ENCODE results near the gene SALL1.

SALL1 gene

DNA sequence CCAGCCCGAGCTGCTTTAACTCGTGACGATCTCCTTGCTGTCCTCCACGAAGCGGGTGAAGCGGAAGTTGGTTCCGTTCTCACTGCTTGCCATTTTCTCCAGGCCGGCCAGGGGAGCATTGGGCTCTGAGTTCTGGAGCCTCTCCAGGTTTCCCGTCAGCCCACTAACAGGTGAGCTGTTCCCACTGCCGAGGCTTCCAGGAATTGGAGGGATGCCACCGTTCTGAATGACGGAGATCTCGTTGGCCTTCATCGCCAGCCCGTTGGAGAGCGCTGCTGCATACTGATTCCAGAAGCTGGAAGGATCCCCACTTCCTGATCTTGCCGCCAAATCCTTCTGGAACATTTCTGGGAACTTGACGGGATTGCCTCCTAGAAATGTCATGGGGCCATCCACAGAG is 14.0 kb downstream of the SALL1 start:
- DNase-seq (ENCODE audit: insufficient read length, low spot score) (no peak), FAIRE-seq (no peak)
- TF ChIP-seq TAF1 (IDR thresholded peaks at IDR 0.05; ENCODE audit: low read depth, low read length): no peak
- TF ChIP-seq SPI1 (IDR thresholded peaks at IDR 0.05; ENCODE audit: low read depth, low read length): no peak
- no peak for TF ChIP-seq PAX5 (IDR thresholded peaks at IDR 0.05; ENCODE audit: insufficient read depth, low read length, severe bottlenecking)
- TF ChIP-seq POLR2A (IDR thresholded peaks at IDR 0.05; ENCODE audit: low read depth, low read length): no peak
- TF ChIP-seq POU2F2 (IDR thresholded peaks at IDR 0.05; ENCODE audit: low read depth, low read length): no peak
- TF ChIP-seq POLR2AphosphoS5 (IDR thresholded peaks at IDR 0.05; ENCODE audit: low read depth, low read length): no peak

- DNase-seq (ENCODE audit: insufficient read length, low spot score) (no peak), FAIRE-seq (no peak)
- TF ChIP-seq POLR2A (IDR thresholded peaks at IDR 0.05; ENCODE audit: low read depth, low read length) (no peak), SPI1 (IDR thresholded peaks at IDR 0.05; ENCODE audit: low read depth, low read length) (no peak), POU2F2 (IDR thresholded peaks at IDR 0.05; ENCODE audit: low read depth, low read length) (no peak), PAX5 (IDR thresholded peaks at IDR 0.05; ENCODE audit: insufficient read depth, low read length, severe bottlenecking) (no peak), POLR2AphosphoS5 (IDR thresholded peaks at IDR 0.05; ENCODE audit: low read depth, low read length) (no peak), TAF1 (IDR thresholded peaks at IDR 0.05; ENCODE audit: low read depth, low read length) (no peak)
Measured at GRCh38 chr16:51134876-51135275, 16.2 kb downstream of the SALL1 start.

DNA sequence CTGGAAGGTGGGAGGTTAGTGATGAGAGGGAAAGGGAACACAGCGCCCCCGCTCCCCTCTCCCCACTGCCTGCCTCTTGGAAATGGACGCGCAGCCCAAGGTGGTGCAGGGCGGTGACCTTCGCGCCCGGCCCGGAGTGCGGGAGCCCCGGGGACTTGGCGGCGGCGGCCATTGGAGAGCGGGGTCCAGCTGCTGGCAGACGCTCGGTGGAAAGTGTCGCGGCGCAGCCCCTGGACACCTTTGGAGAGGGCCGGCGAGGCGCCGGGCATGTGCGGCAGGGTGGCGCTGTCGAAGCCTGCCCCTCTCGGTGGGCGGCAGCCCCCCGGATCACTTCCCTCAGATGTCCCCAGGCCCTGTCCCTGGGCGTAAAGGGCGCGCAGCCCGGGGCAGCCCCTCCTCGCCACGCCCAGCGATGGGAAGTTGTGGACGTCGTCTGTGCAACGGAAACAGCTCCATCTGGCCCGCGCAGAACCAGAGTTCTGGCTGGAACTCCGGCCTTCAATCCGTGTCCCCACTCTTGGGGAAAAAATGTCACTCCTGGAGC is 16.7 kb downstream of the SALL1 start:
- no peak for TF ChIP-seq TAF1 (IDR thresholded peaks at IDR 0.05; ENCODE audit: low read depth, low read length)
- TF ChIP-seq POLR2AphosphoS5 (IDR thresholded peaks at IDR 0.05; ENCODE audit: low read depth, low read length): no peak
- no peak for TF ChIP-seq PAX5 (IDR thresholded peaks at IDR 0.05; ENCODE audit: insufficient read depth, low read length, severe bottlenecking)
- no peak for TF ChIP-seq POLR2A (IDR thresholded peaks at IDR 0.05; ENCODE audit: low read depth, low read length)
- no peak for TF ChIP-seq POU2F2 (IDR thresholded peaks at IDR 0.05; ENCODE audit: low read depth, low read length)
- TF ChIP-seq SPI1 (IDR thresholded peaks at IDR 0.05; ENCODE audit: low read depth, low read length): no peak
- FAIRE-seq (no peak), DNase-seq (ENCODE audit: insufficient read length, low spot score) (no peak)

- FAIRE-seq (no peak), DNase-seq (ENCODE audit: insufficient read length, low spot score) (no peak)
- TF ChIP-seq POLR2AphosphoS5 (IDR thresholded peaks at IDR 0.05; ENCODE audit: low read depth, low read length) (no peak), POU2F2 (IDR thresholded peaks at IDR 0.05; ENCODE audit: low read depth, low read length) (no peak), SPI1 (IDR thresholded peaks at IDR 0.05; ENCODE audit: low read depth, low read length) (no peak), TAF1 (IDR thresholded peaks at IDR 0.05; ENCODE audit: low read depth, low read length) (no peak), PAX5 (IDR thresholded peaks at IDR 0.05; ENCODE audit: insufficient read depth, low read length, severe bottlenecking) (no peak), POLR2A (IDR thresholded peaks at IDR 0.05; ENCODE audit: low read depth, low read length) (no peak)
Measured at GRCh38 chr16:51133688-51134087, 17.4 kb downstream of the SALL1 start.

GRCh38 chr16:51133183-51133582 is 17.9 kb downstream of the SALL1 start:
- TF ChIP-seq TAF1 (IDR thresholded peaks at IDR 0.05; ENCODE audit: low read depth, low read length) (no peak), POLR2A (IDR thresholded peaks at IDR 0.05; ENCODE audit: low read depth, low read length) (no peak), POU2F2 (IDR thresholded peaks at IDR 0.05; ENCODE audit: low read depth, low read length) (no peak), SPI1 (IDR thresholded peaks at IDR 0.05; ENCODE audit: low read depth, low read length) (no peak), POLR2AphosphoS5 (IDR thresholded peaks at IDR 0.05; ENCODE audit: low read depth, low read length) (no peak), PAX5 (IDR thresholded peaks at IDR 0.05; ENCODE audit: insufficient read depth, low read length, severe bottlenecking) (no peak)
- DNase-seq (ENCODE audit: insufficient read length, low spot score): no peak
- FAIRE-seq: no peak

DNA sequence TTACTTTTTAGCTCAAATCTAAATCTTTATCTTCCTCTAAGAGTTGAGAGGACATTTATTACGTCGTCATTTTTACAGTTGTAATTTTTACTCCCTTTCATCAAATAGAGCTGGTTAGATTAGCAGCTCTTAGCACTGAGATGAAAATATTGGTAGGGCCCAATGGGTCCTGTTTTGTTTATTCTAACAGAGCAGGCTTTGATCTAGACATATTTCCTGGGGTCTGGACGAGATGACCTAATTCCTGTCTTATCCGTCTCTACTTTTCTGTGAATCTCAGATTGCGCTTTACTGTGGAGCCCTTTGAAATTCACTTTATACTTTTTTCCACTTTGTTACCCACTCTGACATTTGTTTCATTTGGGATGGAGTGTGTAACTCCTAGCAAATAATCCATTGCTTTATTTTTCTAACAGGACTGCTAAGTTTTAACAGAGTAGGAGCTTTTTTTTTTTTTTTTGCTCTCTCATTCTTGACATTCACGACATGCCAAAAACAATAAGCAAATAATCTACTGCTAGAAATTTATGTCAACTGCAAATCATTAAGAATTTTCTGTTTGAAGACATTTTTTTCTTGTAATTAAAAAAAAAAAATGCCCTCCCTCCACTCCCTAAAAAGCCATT is 18.5 kb downstream of the SALL1 start:
- TF ChIP-seq SPI1 (IDR thresholded peaks at IDR 0.05; ENCODE audit: low read depth, low read length) (no peak), POU2F2 (IDR thresholded peaks at IDR 0.05; ENCODE audit: low read depth, low read length) (no peak), POLR2AphosphoS5 (IDR thresholded peaks at IDR 0.05; ENCODE audit: low read depth, low read length) (no peak), PAX5 (IDR thresholded peaks at IDR 0.05; ENCODE audit: insufficient read depth, low read length, severe bottlenecking) (no peak), TAF1 (IDR thresholded peaks at IDR 0.05; ENCODE audit: low read depth, low read length) (no peak), POLR2A (IDR thresholded peaks at IDR 0.05; ENCODE audit: low read depth, low read length) (no peak)
- no peak for FAIRE-seq
- no peak for DNase-seq (ENCODE audit: insufficient read length, low spot score)

DNA sequence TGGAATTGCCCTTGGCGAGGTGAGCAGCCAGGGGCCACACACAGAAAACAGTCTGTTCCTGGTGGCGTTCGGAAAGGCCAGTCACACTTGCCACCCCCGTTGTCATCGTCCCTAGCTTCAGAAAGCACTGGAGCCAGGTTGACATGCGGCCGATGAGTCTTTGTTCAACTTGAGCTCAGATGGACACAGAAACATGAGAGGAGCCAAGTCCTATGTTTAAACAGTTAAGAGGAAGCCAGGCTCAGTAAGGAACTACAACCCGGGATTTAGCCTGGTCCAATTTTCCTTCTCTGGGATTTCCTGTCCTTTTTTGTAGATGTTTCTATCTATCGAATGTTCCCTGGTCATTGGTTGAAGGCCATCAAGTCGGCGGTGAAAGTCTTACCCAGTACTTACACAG is 19.5 kb downstream of the SALL1 start:
- TF ChIP-seq POU2F2 (IDR thresholded peaks at IDR 0.05; ENCODE audit: low read depth, low read length) (no peak), TAF1 (IDR thresholded peaks at IDR 0.05; ENCODE audit: low read depth, low read length) (no peak), PAX5 (IDR thresholded peaks at IDR 0.05; ENCODE audit: insufficient read depth, low read length, severe bottlenecking) (no peak), POLR2AphosphoS5 (IDR thresholded peaks at IDR 0.05; ENCODE audit: low read depth, low read length) (no peak)
- DNase-seq (ENCODE audit: insufficient read length, low spot score): no peak
- no peak for FAIRE-seq

- FAIRE-seq (no peak), DNase-seq (ENCODE audit: insufficient read length, low spot score) (no peak)
- TF ChIP-seq POU2F2 (IDR thresholded peaks at IDR 0.05; ENCODE audit: low read depth, low read length) (no peak), SPI1 (IDR thresholded peaks at IDR 0.05; ENCODE audit: low read depth, low read length) (no peak), POLR2A (IDR thresholded peaks at IDR 0.05; ENCODE audit: low read depth, low read length) (no peak), TAF1 (IDR thresholded peaks at IDR 0.05; ENCODE audit: low read depth, low read length) (no peak), POLR2AphosphoS5 (IDR thresholded peaks at IDR 0.05; ENCODE audit: low read depth, low read length) (no peak), PAX5 (IDR thresholded peaks at IDR 0.05; ENCODE audit: insufficient read depth, low read length, severe bottlenecking) (no peak)
Measured at GRCh38 chr16:51129105-51129504, 22.0 kb downstream of the SALL1 start.

- no peak for FAIRE-seq
Measured at GRCh38 chr16:51125992-51126391, 25.1 kb downstream of the SALL1 start.

More at GRCh38 chr16:51125992-51126391, 25.1 kb downstream of the SALL1 start:
- TF ChIP-seq PAX5 (IDR thresholded peaks at IDR 0.05; ENCODE audit: insufficient read depth, low read length, severe bottlenecking): no peak
- TF ChIP-seq POLR2AphosphoS5 (IDR thresholded peaks at IDR 0.05; ENCODE audit: low read depth, low read length): no peak
- TF ChIP-seq TAF1 (IDR thresholded peaks at IDR 0.05; ENCODE audit: low read depth, low read length): no peak
- TF ChIP-seq POU2F2 (IDR thresholded peaks at IDR 0.05; ENCODE audit: low read depth, low read length): no peak
- no peak for TF ChIP-seq SPI1 (IDR thresholded peaks at IDR 0.05; ENCODE audit: low read depth, low read length)
- no peak for TF ChIP-seq POLR2A (IDR thresholded peaks at IDR 0.05; ENCODE audit: low read depth, low read length)
- DNase-seq (ENCODE audit: insufficient read length, low spot score): no peak
